Measurements from ENCODE around the gene MIB1. TPM values are rescaled to one million over a fixed set of nuclear protein-coding genes. Genes with fewer than 3 reads are reported as not detected.

The MIB1 gene
- total and polyA plus RNA-seq, 9 of the 15 experiments (the other 6 are each of a cell fraction or from before 2014, with no cell fraction given), result 7.2 to 43.8 (median 23.2) TPM

- in situ Hi-C loops (cut with MboI) (no loop called here), intact Hi-C loops (cut with micrococcal nuclease) (no loop called here)
- ChIA-PET CTCF (ENCODE audit: low intra/inter-chr PET ratio) (no interaction called here), POLR2A (interaction anchor here (0.6 to 1.1 kb wide), 3 partner anchors 12 to 149 kb away, joined by 3 read pairs; no protein-coding TSS in a partner anchor)
- Histone ChIP-seq H2AFZ (ENCODE audit: low read depth, low read length) (no peak overlapping the region), H3K4me3 (no peak overlapping the region), H3K4me2 (ENCODE audit: insufficient read depth, low read length) (no peak overlapping the region), H3K9ac (ENCODE audit: insufficient read depth in 1 of 2, low read depth in 2 of 2, low read length in 2 of 2) (no peak overlapping the region), H3K27ac (ENCODE audit: extremely low read depth, low read depth, low read length) (no peak overlapping the region), H3K9me3 (replicated peaks; ENCODE audit: control insufficient read depth, insufficient read depth, low read depth, low read length) (no peaks in the 10 kb centered on the region), H3K27me3 (ENCODE audit: control insufficient read depth in 2 of 2, insufficient read depth in 2 of 2, low read length in 2 of 2) (no peaks in the 10 kb centered on the region), H3K4me1 (replicated peaks in 1 of 2; ENCODE audit: control insufficient read depth in 2 of 2, insufficient read depth in 2 of 2, low read length in 2 of 2) (no peaks in the 10 kb centered on the region), H3K79me2 (ENCODE audit: control insufficient read depth, insufficient read depth, low read length) (no peaks in the 10 kb centered on the region), H3K36me3 (ENCODE audit: control insufficient read depth, insufficient read depth, low read length) (peaks cover 54% of the 10 kb centered on the region), H4K20me1 (replicated peaks; ENCODE audit: control insufficient read depth, insufficient read depth, low read length) (no peaks in the 10 kb centered on the region), H3K9me1 (ENCODE audit: control insufficient read depth, insufficient read depth, low read length) (no peaks in the 10 kb centered on the region)
- FAIRE-seq (no peak), ATAC-seq (no peak), DNase-seq (ENCODE audit: extremely low read depth in 1 of 4, low spot score in 3 of 4) (no peak)
- 73% methylated on average over 1 of the region's 1 CpG for WGBS (ENCODE audit: insufficient coverage, low coverage, missing lambda C conversion rate)
- BruUV-seq (replicated peaks), result no TSS peak
- TF ChIP-seq SRSF3 (IDR thresholded peaks at IDR 0.05; ENCODE audit: insufficient read depth, low read length) (no peak), ZBTB7A (IDR thresholded peaks at IDR 0.05; ENCODE audit: borderline replicate concordance, control insufficient read depth, low read depth, low read length) (no peak), ELF4 (CRISPR knock-in tag; IDR thresholded peaks at IDR 0.05) (no peak), DIDO1 (tag; IDR thresholded peaks at IDR 0.05; ENCODE audit: low read depth) (no peak), BCOR (IDR thresholded peaks at IDR 0.05) (no peak), SRSF7 (optimal IDR thresholded peaks at IDR 0.05; ENCODE audit: low read depth, low read length) (no peak), BRD4 (IDR thresholded peaks at IDR 0.05) (no peak), ZNF445 (CRISPR knock-in tag; IDR thresholded peaks at IDR 0.05; ENCODE audit: low read depth) (no peak), ZNF592 (IDR thresholded peaks at IDR 0.05) (no peak), TRIM28 (IDR thresholded peaks at IDR 0.05) (no peak)
- TF ChIP-seq, protein P1, sequence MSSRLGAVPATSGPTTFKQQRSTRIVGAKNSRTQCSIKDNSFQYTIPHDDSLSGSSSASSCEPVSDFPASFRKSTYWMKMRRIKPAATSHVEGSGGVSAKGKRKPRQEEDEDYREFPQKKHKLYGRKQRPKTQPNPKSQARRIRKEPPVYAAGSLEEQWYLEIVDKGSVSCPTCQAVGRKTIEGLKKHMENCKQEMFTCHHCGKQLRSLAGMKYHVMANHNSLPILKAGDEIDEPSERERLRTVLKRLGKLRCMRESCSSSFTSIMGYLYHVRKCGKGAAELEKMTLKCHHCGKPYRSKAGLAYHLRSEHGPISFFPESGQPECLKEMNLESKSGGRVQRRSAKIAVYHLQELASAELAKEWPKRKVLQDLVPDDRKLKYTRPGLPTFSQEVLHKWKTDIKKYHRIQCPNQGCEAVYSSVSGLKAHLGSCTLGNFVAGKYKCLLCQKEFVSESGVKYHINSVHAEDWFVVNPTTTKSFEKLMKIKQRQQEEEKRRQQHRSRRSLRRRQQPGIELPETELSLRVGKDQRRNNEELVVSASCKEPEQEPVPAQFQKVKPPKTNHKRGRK (tag; IDR thresholded peaks at IDR 0.05), result no peak
- TF ChIP-seq, protein P2, sequence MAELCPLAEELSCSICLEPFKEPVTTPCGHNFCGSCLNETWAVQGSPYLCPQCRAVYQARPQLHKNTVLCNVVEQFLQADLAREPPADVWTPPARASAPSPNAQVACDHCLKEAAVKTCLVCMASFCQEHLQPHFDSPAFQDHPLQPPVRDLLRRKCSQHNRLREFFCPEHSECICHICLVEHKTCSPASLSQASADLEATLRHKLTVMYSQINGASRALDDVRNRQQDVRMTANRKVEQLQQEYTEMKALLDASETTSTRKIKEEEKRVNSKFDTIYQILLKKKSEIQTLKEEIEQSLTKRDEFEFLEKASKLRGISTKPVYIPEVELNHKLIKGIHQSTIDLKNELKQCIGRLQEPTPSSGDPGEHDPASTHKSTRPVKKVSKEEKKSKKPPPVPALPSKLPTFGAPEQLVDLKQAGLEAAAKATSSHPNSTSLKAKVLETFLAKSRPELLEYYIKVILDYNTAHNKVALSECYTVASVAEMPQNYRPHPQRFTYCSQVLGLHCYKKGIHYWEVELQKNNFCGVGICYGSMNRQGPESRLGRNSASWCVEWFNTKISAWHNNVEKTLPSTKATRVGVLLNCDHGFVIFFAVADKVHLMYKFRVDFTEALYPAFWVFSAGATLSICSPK (IDR thresholded peaks at IDR 0.05; ENCODE audit: borderline replicate concordance), result no peak
- TF ChIP-seq, protein P3, sequence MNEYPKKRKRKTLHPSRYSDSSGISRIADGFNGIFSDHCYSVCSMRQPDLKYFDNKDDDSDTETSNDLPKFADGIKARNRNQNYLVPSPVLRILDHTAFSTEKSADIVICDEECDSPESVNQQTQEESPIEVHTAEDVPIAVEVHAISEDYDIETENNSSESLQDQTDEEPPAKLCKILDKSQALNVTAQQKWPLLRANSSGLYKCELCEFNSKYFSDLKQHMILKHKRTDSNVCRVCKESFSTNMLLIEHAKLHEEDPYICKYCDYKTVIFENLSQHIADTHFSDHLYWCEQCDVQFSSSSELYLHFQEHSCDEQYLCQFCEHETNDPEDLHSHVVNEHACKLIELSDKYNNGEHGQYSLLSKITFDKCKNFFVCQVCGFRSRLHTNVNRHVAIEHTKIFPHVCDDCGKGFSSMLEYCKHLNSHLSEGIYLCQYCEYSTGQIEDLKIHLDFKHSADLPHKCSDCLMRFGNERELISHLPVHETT (CRISPR knock-in tag; conservative IDR thresholded peaks at IDR 0.05 in 1 of 2, IDR thresholded peaks at IDR 0.05 in 1 of 2), result no peak
These were observed 101.0 kb downstream of the MIB1 start for GRCh38 chr18:21841570-21841969.
